Caco-2 (cell line): ENCODE data around the gene RERE. TPM values are rescaled to one million over a fixed set of nuclear protein-coding genes. Genes with fewer than 3 reads are reported as not detected.

Source experiments
- BruUV-seq: library from RNA; stranded (reverse); fragments of 400-500 nt; replicated peaks from 2 replicates; lab custom pipeline; 2021; lab: Mats Ljungman, UMichigan
- CTCF ChIA-PET: fragments of 300-600 bp; sonication (Branson Sonifier 250); formaldehyde crosslinking; loops from one replicate; lab custom pipeline; 2022; ENCODE audit warnings: antibody characterized with exemption; lab: Charles Lee
- POLR2A ChIA-PET: fragments of 300-600 bp; sonication (Branson Sonifier 250); formaldehyde crosslinking; loops from one replicate; lab custom pipeline; 2022; ENCODE audit warnings: antibody characterized with exemption; lab: Charles Lee
- DNase-seq, 2 experiments: peaks; one replicate each; pipeline versions ENCODE4 v3.0.0 to v3.0.0-alpha.2; 2020 to 2022
- H3K27me3 ChIP-seq: replicated peaks from 2 replicates; pipeline ENCODE4 v1.6.0; 2011; ENCODE audit warnings: low read length; ENCODE audit not compliant: control insufficient read depth, insufficient read depth
- H3K36me3 ChIP-seq: 2 replicates; pipeline ENCODE4 v1.5.1; 2011; ENCODE audit warnings: low read length; ENCODE audit not compliant: control insufficient read depth, insufficient read depth
- H3K4me1 ChIP-seq: fragments of 250-450 bp; sonication (Bioruptor Pico); 2 replicates; pipeline ENCODE4 v1.5.1; 2020; ENCODE audit warnings: mild to moderate bottlenecking
- H3K4me3 ChIP-seq: 2 replicates; pipeline ENCODE4 v1.5.1; 2011; ENCODE audit warnings: low read depth, mild to moderate bottlenecking, control low read depth, low read length
- H3K9me3 ChIP-seq: fragments of 250-450 bp; sonication (Bioruptor Pico); 2 replicates; pipeline ENCODE4 v1.5.1; 2020; ENCODE audit warnings: mild to moderate bottlenecking, moderate library complexity
- H3K27ac Mint-ChIP-seq: one replicate; pipeline ENCODE4 v1.8.0; 2022; ENCODE audit warnings: mixed read lengths; ENCODE audit not compliant: unreplicated experiment
- H3K27me3 Mint-ChIP-seq: one replicate; pipeline ENCODE4 v1.8.0; 2022; ENCODE audit warnings: mixed read lengths; ENCODE audit not compliant: insufficient read depth, unreplicated experiment
- H3K36me3 Mint-ChIP-seq: one replicate; pipeline ENCODE4 v1.8.0; 2022; ENCODE audit warnings: mild to moderate bottlenecking, mixed read lengths; ENCODE audit not compliant: insufficient read depth, unreplicated experiment
- H3K4me1 Mint-ChIP-seq: one replicate; pipeline ENCODE4 v1.8.0; 2022; ENCODE audit warnings: low read depth, mixed read lengths; ENCODE audit not compliant: unreplicated experiment
- H3K4me3 Mint-ChIP-seq: one replicate; pipeline ENCODE4 v1.8.0; 2022; ENCODE audit warnings: mild to moderate bottlenecking, moderate library complexity, mixed read lengths; ENCODE audit not compliant: unreplicated experiment
- H3K9me3 Mint-ChIP-seq: one replicate; pipeline ENCODE4 v1.8.0; 2022; ENCODE audit warnings: mixed read lengths; ENCODE audit not compliant: unreplicated experiment
- intact Hi-C: fragments of 100-400 bp; cut with micrococcal nuclease; formaldehyde crosslinking; loops from one replicate; pipeline ENCODE4 v1.10.0; 2022; ENCODE audit not compliant: unreplicated experiment
- total RNA-seq: library from RNA; stranded (reverse); gene quantifications from 2 replicates; pipeline ENCODE4 v1.2.3, GENCODE V29; 2022
- TF ChIP-seq, protein P1 (sequence below), 2 experiments: fragments of 200-600 bp in 1 of 2; IDR thresholded peaks; 1 replicate in 1 of 2; 2 replicates in 1 of 2; pipeline versions ENCODE4 v1.5.1 to v1.8.0; 2011 to 2022; ENCODE audit warnings: antibody characterized with exemption in 1 of 2, control low read depth in 1 of 2, inconsistent platforms in 1 of 2, low read depth in 1 of 2, low read length in 1 of 2, mild to moderate bottlenecking in 1 of 2, moderate library complexity in 1 of 2; ENCODE audit not compliant: insufficient read depth in 1 of 2, severe bottlenecking in 1 of 2, unreplicated experiment in 1 of 2

Gene RERE
- total RNA-seq, 1 experiment from 2014 or later = 85.2 TPM

DNA sequence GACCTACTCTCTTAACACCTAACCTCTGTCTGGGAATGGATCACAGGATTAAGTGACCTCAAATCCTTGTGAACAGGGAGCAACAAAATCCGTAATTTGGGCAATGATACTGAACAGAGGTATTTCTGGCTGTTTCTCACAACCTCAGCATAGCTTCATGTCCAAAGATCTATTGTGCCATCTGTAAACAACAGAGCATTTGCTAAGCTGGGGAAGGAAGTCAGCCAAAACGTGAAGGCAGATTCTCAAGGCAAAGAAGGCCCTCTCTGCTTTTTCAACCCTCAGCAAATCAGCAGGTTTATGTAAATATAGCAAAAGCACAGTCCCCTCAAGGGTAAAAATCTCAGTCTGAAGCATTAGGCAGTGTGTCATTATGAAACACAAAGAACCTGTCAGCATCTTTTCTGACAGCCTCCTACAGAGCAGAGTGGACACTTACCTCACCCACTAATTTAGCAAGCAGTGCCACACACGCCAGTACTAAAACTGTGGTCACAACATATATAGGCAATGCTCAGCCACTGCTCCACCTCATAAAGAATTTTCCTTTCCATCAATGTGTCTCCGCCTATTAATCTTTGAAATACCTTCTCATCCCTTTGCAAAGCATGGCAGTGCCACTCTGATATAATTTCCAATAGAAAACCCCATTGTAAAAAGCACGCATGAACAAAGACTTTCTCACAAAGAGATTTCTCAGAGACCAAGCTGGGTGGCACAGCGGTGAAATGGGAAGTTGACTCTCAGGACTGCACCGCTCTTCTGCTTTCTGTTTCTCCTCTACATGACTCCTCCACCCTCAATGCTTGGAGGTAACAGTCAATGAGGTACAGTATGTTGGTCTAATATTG is 188.0 kb downstream of the RERE start:
- TF ChIP-seq, protein P1, sequence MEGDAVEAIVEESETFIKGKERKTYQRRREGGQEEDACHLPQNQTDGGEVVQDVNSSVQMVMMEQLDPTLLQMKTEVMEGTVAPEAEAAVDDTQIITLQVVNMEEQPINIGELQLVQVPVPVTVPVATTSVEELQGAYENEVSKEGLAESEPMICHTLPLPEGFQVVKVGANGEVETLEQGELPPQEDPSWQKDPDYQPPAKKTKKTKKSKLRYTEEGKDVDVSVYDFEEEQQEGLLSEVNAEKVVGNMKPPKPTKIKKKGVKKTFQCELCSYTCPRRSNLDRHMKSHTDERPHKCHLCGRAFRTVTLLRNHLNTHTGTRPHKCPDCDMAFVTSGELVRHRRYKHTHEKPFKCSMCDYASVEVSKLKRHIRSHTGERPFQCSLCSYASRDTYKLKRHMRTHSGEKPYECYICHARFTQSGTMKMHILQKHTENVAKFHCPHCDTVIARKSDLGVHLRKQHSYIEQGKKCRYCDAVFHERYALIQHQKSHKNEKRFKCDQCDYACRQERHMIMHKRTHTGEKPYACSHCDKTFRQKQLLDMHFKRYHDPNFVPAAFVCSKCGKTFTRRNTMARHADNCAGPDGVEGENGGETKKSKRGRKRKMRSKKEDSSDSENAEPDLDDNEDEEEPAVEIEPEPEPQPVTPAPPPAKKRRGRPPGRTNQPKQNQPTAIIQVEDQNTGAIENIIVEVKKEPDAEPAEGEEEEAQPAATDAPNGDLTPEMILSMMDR (IDR thresholded peaks at IDR 0.05; ENCODE audit: insufficient read depth in 1 of 2, low read depth in 1 of 2, low read length in 1 of 2, severe bottlenecking in 1 of 2, unreplicated experiment in 1 of 2) = no peak
- Histone ChIP-seq H3K27me3 (no peaks in the 10 kb centered on the region), H3K9me3 (no peaks in the 10 kb centered on the region), H3K4me3 (no peak overlapping the region), H3K36me3 (no peaks in the 10 kb centered on the region), H3K4me1 (peaks cover 56% of the 10 kb centered on the region)
- no peak overlapping the region for H3K4me3 Mint-ChIP-seq
- no peaks in the 10 kb centered on the region for H3K9me3 Mint-ChIP-seq
- BruUV-seq = no TSS peak
- CTCF ChIA-PET = no interaction called here
- H3K27me3 Mint-ChIP-seq = no peaks in the 10 kb centered on the region
- peaks cover 47% of the 10 kb centered on the region for H3K4me1 Mint-ChIP-seq
- intact Hi-C loops = loop anchor here (5.0 kb wide), 3 partner anchors 43 to 73 kb away; no protein-coding TSS in a partner anchor
- peaks cover 9% of the 10 kb centered on the region for H3K36me3 Mint-ChIP-seq
- no peak for DNase-seq
- H3K27ac Mint-ChIP-seq = peak overlapping the region; percentile 9
- POLR2A ChIA-PET = no interaction called here

DNA sequence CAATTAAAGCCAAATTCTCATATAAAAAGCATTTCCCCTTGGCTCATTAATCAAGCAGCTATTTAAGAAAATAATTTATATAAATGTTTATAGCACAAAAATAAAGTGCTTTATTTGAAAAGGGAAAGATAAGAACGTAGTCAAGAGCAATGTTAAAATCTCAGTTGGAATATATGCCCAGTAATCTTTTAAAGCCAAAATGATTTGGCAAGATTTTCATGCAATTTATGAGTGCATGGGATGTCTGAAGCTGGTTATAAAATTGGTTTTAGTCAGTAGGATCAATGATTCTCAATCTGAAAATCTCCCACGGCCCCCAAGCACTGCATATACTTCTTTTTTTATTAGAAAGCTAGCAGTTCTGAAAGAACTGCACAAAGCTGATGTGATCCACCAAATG is 188.8 kb downstream of the RERE start:
- Mint-ChIP-seq H3K9me3 (no peaks in the 10 kb centered on the region), H3K4me1 (peaks cover 47% of the 10 kb centered on the region)

DNA sequence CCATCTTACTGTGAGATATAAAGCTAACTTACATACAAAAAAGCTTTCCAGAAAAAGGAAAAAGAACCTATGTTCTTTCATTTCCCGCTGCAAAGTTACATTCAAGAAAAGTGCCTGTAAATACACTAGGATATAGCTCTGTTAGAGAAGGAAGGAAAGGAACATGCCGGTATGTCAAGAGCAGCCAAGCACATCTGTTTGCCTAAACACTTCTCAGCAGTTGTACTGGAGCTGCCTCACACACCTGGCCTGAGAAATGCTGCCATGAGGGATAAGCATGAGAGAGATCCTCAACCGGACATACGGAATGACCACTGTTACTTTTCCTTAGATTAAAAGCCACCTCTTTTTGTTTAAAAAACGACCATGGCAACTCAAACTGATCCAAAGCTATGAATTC is 189.7 kb downstream of the RERE start:
- intact Hi-C loops = loop anchor here (5.0 kb wide), 3 partner anchors 45 to 75 kb away; no protein-coding TSS in a partner anchor
- peaks cover 9% of the 10 kb centered on the region for H3K36me3 Mint-ChIP-seq
- no peaks in the 10 kb centered on the region for H3K9me3 Mint-ChIP-seq
- Histone ChIP-seq H3K4me3 (no peak overlapping the region), H3K27me3 (no peaks in the 10 kb centered on the region), H3K9me3 (no peaks in the 10 kb centered on the region), H3K36me3 (no peaks in the 10 kb centered on the region), H3K4me1 (peaks cover 61% of the 10 kb centered on the region)
- TF ChIP-seq, protein P1 (IDR thresholded peaks at IDR 0.05; ENCODE audit: insufficient read depth in 1 of 2, low read depth in 1 of 2, low read length in 1 of 2, severe bottlenecking in 1 of 2, unreplicated experiment in 1 of 2) = no peak
- ChIA-PET POLR2A (no interaction called here), CTCF (interaction anchor here (1.0 kb wide), 1 partner anchor 37 kb away, joined by 3 read pairs; no protein-coding TSS in a partner anchor)
- H3K4me1 Mint-ChIP-seq = peaks cover 47% of the 10 kb centered on the region
- no peaks in the 10 kb centered on the region for H3K27me3 Mint-ChIP-seq
- DNase-seq = no peak
- BruUV-seq = no TSS peak
- peak overlapping the region; percentile 96 for H3K27ac Mint-ChIP-seq
- H3K4me3 Mint-ChIP-seq = no peak overlapping the region

More for the DNA sequence above, 188.8 kb downstream of the RERE start:
- TF ChIP-seq, protein P1 (IDR thresholded peaks at IDR 0.05; ENCODE audit: insufficient read depth in 1 of 2, low read depth in 1 of 2, low read length in 1 of 2, severe bottlenecking in 1 of 2, unreplicated experiment in 1 of 2) = no peak
- no peak overlapping the region for H3K4me3 Mint-ChIP-seq
- H3K27ac Mint-ChIP-seq = no peak overlapping the region
- ChIA-PET POLR2A (no interaction called here), CTCF (interaction anchor here (1.0 kb wide), 1 partner anchor 36 kb away, joined by 3 read pairs; no protein-coding TSS in a partner anchor)
- H3K36me3 Mint-ChIP-seq = peaks cover 9% of the 10 kb centered on the region
- no peak for DNase-seq
- Histone ChIP-seq H3K9me3 (no peaks in the 10 kb centered on the region), H3K4me3 (no peak overlapping the region), H3K36me3 (no peaks in the 10 kb centered on the region), H3K27me3 (no peaks in the 10 kb centered on the region), H3K4me1 (peaks cover 61% of the 10 kb centered on the region)
- no peaks in the 10 kb centered on the region for H3K27me3 Mint-ChIP-seq
- no TSS peak for BruUV-seq
- intact Hi-C loops = loop anchor here (5.0 kb wide), 3 partner anchors 44 to 74 kb away; no protein-coding TSS in a partner anchor
